Fibroblast of the aortic adventitia (primary cell): ENCODE measurements around the gene ACP5. TPM values are rescaled to one million over a fixed set of nuclear protein-coding genes. Genes with fewer than 3 reads are reported as not detected.
A peak's percentile ranks its signal among the peaks of the same experiment; 100 is the strongest.

Experiments
- DNase-seq: peaks from one replicate; pipeline ENCODE4 v3.0.0-alpha.2; 2010; ENCODE audit warnings: low read depth
- H3K4me3 ChIP-seq: 2 replicates; pipeline ENCODE4 v1.5.1; 2011; ENCODE audit warnings: low read depth, mild to moderate bottlenecking, control low read depth, low read length, moderate library complexity
- CTCF ChIP-seq: IDR thresholded peaks from 2 replicates; pipeline ENCODE4 v1.5.1; 2011; ENCODE audit warnings: mild to moderate bottlenecking, low read length, control low read depth, inconsistent platforms; ENCODE audit not compliant: insufficient read depth
- total RNA-seq: library from RNA; depleted of rRNA; stranded (reverse); fragments of >200 nt; gene quantifications from 2 replicates; pipeline ENCODE4 v1.2.3, GENCODE V29; 2012; ENCODE audit warnings: low replicate concordance

Gene ACP5
- total RNA-seq, 1 donor, result 0.09 TPM

GRCh38 chr19:11594084-11594483 is 16.6 kb upstream of the ACP5 start:
- H3K4me3 ChIP-seq, result no peak overlapping the region
- TF ChIP-seq CTCF, result no peak
- DNase-seq, result no peak

GRCh38 chr19:11587975-11588631 is 10.7 kb upstream of the ACP5 start:
- no peak for TF ChIP-seq CTCF
- no peak overlapping the region for H3K4me3 ChIP-seq
- DNase-seq, result no peak

- no peak overlapping the region for H3K4me3 ChIP-seq
- TF ChIP-seq CTCF, result peak; percentile 90
- peak; percentile 75 for DNase-seq
Observed at GRCh38 chr19:11587302-11587974, 10.0 kb upstream of the ACP5 start.

DNA sequence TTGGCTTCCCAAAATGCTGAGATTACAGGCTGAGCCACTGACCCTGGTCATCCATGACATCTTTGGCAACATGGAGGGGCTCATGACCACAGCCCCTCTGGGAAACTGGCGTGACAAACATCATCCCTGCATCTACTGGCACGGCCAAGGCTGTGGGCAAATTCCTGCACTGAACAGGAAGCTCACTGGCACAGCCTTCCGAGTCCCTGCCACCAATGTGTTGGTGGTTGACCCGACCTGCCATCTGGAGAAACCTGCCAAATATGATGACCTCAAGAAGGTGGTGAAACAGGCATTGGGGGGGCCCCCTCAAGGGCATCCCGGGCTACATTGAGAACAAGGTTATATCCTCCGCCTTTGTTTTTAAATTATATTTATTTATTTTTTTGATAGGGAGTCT is 8.9 kb upstream of the ACP5 start:
- no peak for DNase-seq
- no peak overlapping the region for H3K4me3 ChIP-seq
- TF ChIP-seq CTCF, result no peak

GRCh38 chr19:11581740-11582139 is 4.3 kb upstream of the ACP5 start:
- no peak overlapping the region for H3K4me3 ChIP-seq
- DNase-seq, result peak; percentile 28
- TF ChIP-seq CTCF, result no peak

- TF ChIP-seq CTCF, result no peak
- DNase-seq, result no peak
- H3K4me3 ChIP-seq, result no peak overlapping the region
Observed at GRCh38 chr19:11580116-11580515, 2.7 kb upstream of the ACP5 start.
